EL (cell line): ENCODE data around the gene NUP93.
"Not testable (repeated sequence)": the region's sequence is repeated elsewhere in the genome, so short reads cannot be mapped to it uniquely, and the experiment has no call there.

Source experiments
- DNase-seq: peaks from one replicate; pipeline ENCODE4 v3.0.0-alpha.2; 2016

NUP93 gene

GRCh38 chr16:56851671-56852400 lies 121.9 kb downstream of the NUP93 start:
- DNase-seq, result no peak

GRCh38 chr16:56852401-56852730 lies 122.4 kb downstream of the NUP93 start:
- no peak for DNase-seq

GRCh38 chr16:56852968-56853367 lies 123.0 kb downstream of the NUP93 start:
- DNase-seq, result no peak

GRCh38 chr16:56855201-56855600 lies 125.3 kb downstream of the NUP93 start:
- DNase-seq, result no peak

- DNase-seq, result no peak
Observed at GRCh38 chr16:56855946-56856345, 126.0 kb downstream of the NUP93 start.

- DNase-seq, result no peak
Observed at GRCh38 chr16:56856876-56857447, 127.0 kb downstream of the NUP93 start.

GRCh38 chr16:56858374-56858773 lies 128.4 kb downstream of the NUP93 start:
- no peak for DNase-seq

GRCh38 chr16:56859636-56860035 lies 129.7 kb downstream of the NUP93 start:
- DNase-seq, result no peak

GRCh38 chr16:56860226-56861020 lies 130.5 kb downstream of the NUP93 start:
- DNase-seq, result no peak

GRCh38 chr16:56861092-56861610 lies 131.2 kb downstream of the NUP93 start:
- peak; percentile 61 for DNase-seq

- no peak for DNase-seq
Observed at GRCh38 chr16:56861756-56862155, 131.8 kb downstream of the NUP93 start.

- DNase-seq, result no peak
Observed at GRCh38 chr16:56862776-56863175, 132.8 kb downstream of the NUP93 start.

GRCh38 chr16:56864960-56865359 lies 135.0 kb downstream of the NUP93 start, which contains the start of gene SLC12A3:
Gene SLC12A3 (plus strand): TSS chr16:56865207. CDS start chr16:56865236, 29 bp downstream.
- no peak for DNase-seq

- DNase-seq, result no peak
Observed at GRCh38 chr16:56865394-56866062, 135.6 kb downstream of the NUP93 start.

GRCh38 chr16:56866955-56867830 lies 137.3 kb downstream of the NUP93 start:
- peak; percentile 63 for DNase-seq

- no peak for DNase-seq
Observed at GRCh38 chr16:56868175-56868574, 138.2 kb downstream of the NUP93 start.

GRCh38 chr16:56868766-56869165 lies 138.8 kb downstream of the NUP93 start:
- DNase-seq, result not testable (repeated sequence)

GRCh38 chr16:56869513-56870275 lies 139.8 kb downstream of the NUP93 start:
- DNase-seq, result peak; percentile 42

- no peak for DNase-seq
Observed at GRCh38 chr16:56870276-56870888, 140.5 kb downstream of the NUP93 start.

- peak; percentile 76 for DNase-seq
Observed at GRCh38 chr16:56871172-56871593, 141.3 kb downstream of the NUP93 start.
